ENCODE data around the gene C17orf107.

GRCh38 chr17:4895121-4895520, 4.2 kb upstream of the C17orf107 start:
- TF ChIP-seq POLR2A (IDR thresholded peaks at IDR 0.05; ENCODE audit: low read length): no peak
- TF ChIP-seq GATA1 (IDR thresholded peaks at IDR 0.05; ENCODE audit: low read depth, low read length): no peak
